Sigmoid colon (tissue), 7 donors: ENCODE data around the gene LTBP3. TPM values are rescaled to one million over a fixed set of nuclear protein-coding genes. Genes with fewer than 3 reads are reported as not detected.
"Not testable (repeated sequence)": the region's sequence is repeated elsewhere in the genome, so short reads cannot be mapped to it uniquely, and the experiment has no call there.

Source experiments
- DNase-seq: peaks from one replicate; pipeline ENCODE4 v3.0.0-alpha.2; 2019
- H3K27ac ChIP-seq, 4 donors: fragments of 200-600 bp; sonication (generic); one replicate each; pipeline ENCODE4 v1.5.1; 2016 to 2019; ENCODE audit warnings: mild to moderate bottlenecking in 1 of 4
- H3K27me3 ChIP-seq, 3 donors: fragments of 200-600 bp; sonication (generic); one replicate each; pipeline ENCODE4 v1.5.1; 2019; ENCODE audit warnings: mild to moderate bottlenecking in 1 of 3
- H3K36me3 ChIP-seq, 4 donors: fragments of 200-600 bp; sonication (generic); one replicate each; pipeline ENCODE4 v1.5.1; 2016 to 2019
- H3K4me1 ChIP-seq, 4 donors: fragments of 200-600 bp; sonication (generic); one replicate each; pipeline ENCODE4 v1.5.1; 2017 to 2019
- H3K4me3 ChIP-seq, 4 donors: fragments of 200-600 bp; sonication (generic); one replicate each; pipeline ENCODE4 v1.5.1; 2017 to 2019; ENCODE audit warnings: mild to moderate bottlenecking in 2 of 4, moderate library complexity in 1 of 4
- H3K9me3 ChIP-seq, 4 donors: fragments of 200-600 bp in 3 of 4; sonication (generic) in 3 of 4; one replicate each; pipeline versions ENCODE4 v1.5.1 to v1.6.1; 2013 to 2019
- CTCF ChIP-seq, 4 experiments: fragments of 450-650 bp in 3 of 4; fragments of 200-600 bp in 1 of 4; IDR thresholded peaks; one replicate each; pipeline ENCODE4 v1.5.1; 2016 to 2019; ENCODE audit warnings: antibody characterized with exemption in 4 of 4, mild to moderate bottlenecking in 3 of 4, moderate library complexity in 2 of 4
- EP300 ChIP-seq, 4 donors: sonication (generic); formaldehyde crosslinking; IDR thresholded peaks; one replicate each; pipeline ENCODE4 v1.6.1; 2017; ENCODE audit warnings: antibody characterized with exemption in 4 of 4
- POLR2A ChIP-seq, 2 donors: fragments of 450-650 bp; IDR thresholded peaks; one replicate each; pipeline ENCODE4 v1.6.1; 2016; ENCODE audit warnings: antibody characterized with exemption in 2 of 2, mild to moderate bottlenecking in 2 of 2, moderate library complexity in 2 of 2
- POLR2AphosphoS5 ChIP-seq, 4 donors: sonication (generic); formaldehyde crosslinking; IDR thresholded peaks; one replicate each; pipeline ENCODE4 v1.6.1; 2017; ENCODE audit warnings: antibody characterized with exemption in 4 of 4
- WGBS, 2 donors: extraction: QIAGEN DNeasy Blood & Tissue Kit; methylation state at CpG; one replicate each; pipeline ENCODE4 v1.1.7; 2013; 5-methylcytosine and 5-hydroxymethylcytosine counted together
- intact Hi-C: fragments of 100-400 bp; cut with DNase I; formaldehyde crosslinking; loops from one replicate; pipeline ENCODE4 v1.15.1; 2023
- polyA plus RNA-seq, 3 donors: library from polyadenylated mRNA; stranded (reverse); fragments of 200-250 nt; gene quantifications; one replicate each; pipeline ENCODE4 v1.2.3, GENCODE V29; 2013
- total RNA-seq, 4 donors: library from RNA; depleted of rRNA; stranded (reverse); fragments of >200 nt; gene quantifications; one replicate each; pipeline ENCODE4 v1.1.0, GENCODE V29; 2016
- donor health status: healthy with polysubstance abuse.
- donor health status: Bipolar disorder and iron deficiency.
- donor health status: healthy.

The LTBP3 gene
- total and polyA plus RNA-seq, 7 donors = 3.9 to 268 (median 79.6) TPM

GRCh38 chr11:65516135-65516968 lies 41.8 kb downstream of the LTBP3 start:
- 70 to 74% methylated on average over 5 of the region's 5 CpGs for WGBS, 2 donors
- TF ChIP-seq POLR2AphosphoS5 (IDR thresholded peaks at IDR 0.05) (no peak), CTCF (IDR thresholded peaks at IDR 0.05) (no peak), EP300 (IDR thresholded peaks at IDR 0.05) (no peak), POLR2A (IDR thresholded peaks at IDR 0.05) (no peak)
- Histone ChIP-seq H3K4me3 (no peak overlapping the region), H3K27ac (peak overlapping the region in 1 of 4 donors; percentile 14), H3K36me3 (no peaks in the 10 kb centered on the region), H3K4me1 (no peaks in the 10 kb centered on the region), H3K9me3 (no peaks in the 10 kb centered on the region), H3K27me3 (no peaks in the 10 kb centered on the region)
- DNase-seq = peak; percentile 57
- intact Hi-C loops = loop anchor here (10.0 kb wide), 1 partner anchor 252 kb away; the partner anchor contains the start of gene POLA2

GRCh38 chr11:65512311-65512710 lies 45.8 kb downstream of the LTBP3 start:
- H3K4me3 ChIP-seq, H3K36me3 ChIP-seq, H3K27me3 ChIP-seq, H3K27ac ChIP-seq, H3K9me3 ChIP-seq: not testable (repeated sequence)
- peaks cover 0 to 12% (median 8%) of the 10 kb centered on the region in 4 donors for H3K4me1 ChIP-seq
- 95 to 97% methylated on average over 3 of the region's 3 CpGs for WGBS, 2 donors
- intact Hi-C loops = loop anchor here (10.0 kb wide), 1 partner anchor 248 kb away; the partner anchor contains the start of gene POLA2
- peak; percentile 63 for DNase-seq

GRCh38 chr11:65506772-65507505 lies 51.2 kb downstream of the LTBP3 start:
- Histone ChIP-seq H3K27ac (peak overlapping the region; percentile 92 to 100 (median 97)), H3K9me3 (no peaks in the 10 kb centered on the region), H3K4me3 (peak overlapping the region; percentile 22 to 92 (median 52)), H3K27me3 (no peaks in the 10 kb centered on the region), H3K4me1 (peaks cover 0 to 44% (median 36%) of the 10 kb centered on the region in 4 donors), H3K36me3 (peaks cover 40 to 46% (median 43%) of the 10 kb centered on the region in 4 donors)
- intact Hi-C loops = loop anchor here (2.0 to 10.0 kb wide), 2 partner anchors 36 to 212 kb away; no protein-coding TSS in a partner anchor
- no peak for TF ChIP-seq CTCF (IDR thresholded peaks at IDR 0.05)
- TF ChIP-seq EP300 (IDR thresholded peaks at IDR 0.05) = no peak
- TF ChIP-seq POLR2AphosphoS5 (IDR thresholded peaks at IDR 0.05) = peak; percentile 66 to 90 (median 83)
- peak in 1 of 2 donors; percentile 27 for TF ChIP-seq POLR2A (IDR thresholded peaks at IDR 0.05)
- DNase-seq = peak; percentile 85
- 8 to 15% methylated on average over 7 of the region's 7 CpGs for WGBS, 2 donors

GRCh38 chr11:65506290-65506771 lies 51.8 kb downstream of the LTBP3 start:
- Histone ChIP-seq H3K4me1 (peaks cover 0 to 44% (median 36%) of the 10 kb centered on the region in 4 donors), H3K27me3 (no peaks in the 10 kb centered on the region), H3K27ac (peak overlapping the region; percentile 92 to 100 (median 97)), H3K4me3 (peak overlapping the region; percentile 73 to 92 (median 84)), H3K36me3 (peaks cover 46 to 52% (median 49%) of the 10 kb centered on the region in 4 donors), H3K9me3 (no peaks in the 10 kb centered on the region)
- intact Hi-C loops = loop anchor here (2.0 to 10.0 kb wide), 2 partner anchors 36 to 212 kb away; no protein-coding TSS in a partner anchor
- 18 to 36% methylated on average over 4 of the region's 4 CpGs for WGBS, 2 donors
- peak; percentile 82 for DNase-seq
- peak in 2 of 4 donors; percentile 2 to 50 for TF ChIP-seq POLR2AphosphoS5 (IDR thresholded peaks at IDR 0.05)
- peak in 1 of 2 donors; percentile 10 for TF ChIP-seq POLR2A (IDR thresholded peaks at IDR 0.05)
- no peak for TF ChIP-seq CTCF (IDR thresholded peaks at IDR 0.05)
- TF ChIP-seq EP300 (IDR thresholded peaks at IDR 0.05) = no peak
